DMS 273 treated with DMSO at 0.1 percent for 48 hours (cell line): ENCODE measurements around the gene LY9.

ENCODE experiments used
- DNase-seq: peaks from one replicate; lab custom pipeline; 2025; lab: John Stamatoyannopoulos, UW

The LY9 gene

DNA sequence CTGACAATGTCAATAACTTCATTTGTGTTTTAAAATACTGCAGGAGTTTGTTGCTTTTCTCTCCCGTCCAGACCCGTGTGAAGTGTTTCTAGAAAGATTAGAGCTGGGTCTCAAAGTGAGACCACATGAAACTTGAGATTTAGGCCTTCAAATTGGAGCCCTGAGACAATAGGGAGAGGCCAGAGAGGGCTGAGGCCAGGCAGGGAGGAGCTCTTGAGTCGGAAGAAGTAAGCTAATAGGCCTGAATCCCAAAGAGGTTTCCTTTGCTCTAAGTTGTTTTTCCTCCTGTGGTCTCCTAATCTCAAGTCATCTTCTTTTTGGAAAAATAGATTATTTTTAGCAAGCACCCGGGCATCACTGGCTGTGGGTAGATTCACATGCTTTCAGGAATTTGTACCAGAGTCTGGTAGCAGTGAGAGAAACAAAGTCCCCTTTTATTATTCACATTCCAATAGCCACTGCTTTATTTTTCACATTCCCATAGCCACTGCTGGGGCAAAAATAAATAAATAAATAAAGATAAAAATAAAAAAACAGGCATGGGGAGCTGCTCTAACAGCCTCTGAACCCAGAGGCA, 41.1 kb downstream of the LY9 start:
- DNase-seq: no peak

DNA sequence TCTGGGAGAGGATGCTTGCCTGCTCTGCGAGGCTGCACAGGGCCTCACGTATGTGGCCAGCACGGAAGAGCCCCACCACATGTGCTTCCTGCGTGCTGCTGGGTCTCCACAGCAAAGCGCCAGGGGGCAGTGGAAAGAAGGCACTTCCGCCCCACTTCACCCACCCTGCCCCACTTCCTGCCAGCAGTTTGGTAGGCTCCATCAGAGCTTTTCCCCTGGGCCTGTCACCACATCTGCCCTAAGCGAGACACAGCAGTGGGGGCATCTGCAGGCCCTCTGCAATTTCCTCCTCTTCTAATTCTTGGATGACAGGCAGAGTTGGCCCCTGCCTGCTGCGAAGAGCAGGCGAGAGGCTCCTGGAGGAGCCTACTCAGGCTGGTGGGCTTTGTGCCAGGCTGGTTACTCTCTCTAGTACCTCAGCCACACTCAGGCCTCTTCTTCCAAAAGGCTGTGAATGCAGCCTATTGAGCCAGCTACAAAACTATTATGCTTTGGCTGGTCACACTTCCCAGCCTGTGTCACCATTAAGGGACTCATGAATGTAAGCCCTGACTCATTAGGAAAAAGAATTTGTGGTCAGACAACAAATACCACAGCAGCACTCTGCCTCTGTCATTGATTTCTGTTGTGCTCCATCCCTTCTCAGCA, 41.7 kb downstream of the LY9 start:
- no peak for DNase-seq

DNA sequence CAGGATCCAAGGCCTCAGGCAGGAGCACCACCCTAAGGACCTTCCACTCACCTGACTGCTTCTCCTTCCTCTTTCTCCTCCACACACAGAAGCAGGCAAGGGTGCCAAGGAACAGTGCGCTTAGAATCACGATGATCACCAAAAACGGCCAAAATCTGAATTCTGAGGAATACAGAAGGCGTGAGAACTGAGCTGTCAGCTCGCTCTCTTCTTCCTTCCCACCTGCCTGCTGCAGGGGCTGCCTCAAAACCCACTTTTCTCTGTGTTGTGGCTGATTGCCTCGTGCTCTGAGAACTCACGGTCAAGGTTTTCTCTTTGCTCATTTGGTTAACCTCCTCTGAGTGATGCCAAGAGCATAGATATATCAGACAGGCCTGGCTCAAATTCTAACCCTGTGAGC, 42.9 kb downstream of the LY9 start:
- no peak for DNase-seq

DNA sequence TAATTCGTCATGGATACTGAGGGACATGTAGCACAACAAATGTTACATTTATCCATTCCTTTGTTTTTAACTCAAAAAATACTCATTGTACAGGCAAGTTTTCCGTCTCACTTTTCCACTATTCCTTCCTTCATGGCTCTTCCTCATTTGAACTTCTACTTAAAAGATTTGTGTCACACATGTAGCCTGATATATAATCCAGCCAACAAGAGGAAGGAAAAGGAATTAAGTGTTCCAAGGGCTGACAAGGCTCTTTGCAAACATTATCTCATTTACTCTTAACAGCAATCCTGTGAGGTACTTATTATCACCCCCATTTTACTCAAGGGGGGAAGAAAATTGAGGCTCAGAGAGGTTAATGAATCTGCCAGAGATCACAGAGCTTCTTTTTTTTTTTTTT, 43.8 kb downstream of the LY9 start:
- no peak for DNase-seq

DNA sequence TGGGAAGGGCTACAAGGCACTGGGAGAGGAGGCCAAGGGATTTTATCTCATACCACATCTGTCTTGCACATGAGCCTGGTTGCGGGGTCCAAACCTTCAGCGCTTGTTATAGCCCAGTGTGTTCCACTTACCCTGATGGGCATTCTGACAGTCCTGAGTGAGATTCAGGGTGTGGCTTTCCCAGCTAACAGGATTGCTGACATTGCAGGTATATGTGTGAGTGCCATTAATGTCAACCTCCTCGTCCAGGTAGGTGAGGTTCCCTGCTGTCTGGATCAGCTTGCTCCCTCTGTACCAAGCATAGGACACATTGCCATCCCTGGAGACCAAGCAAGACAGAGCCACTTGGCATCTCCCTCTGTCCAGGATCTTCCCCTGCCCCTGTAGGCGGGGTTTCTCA, 45.1 kb downstream of the LY9 start:
- DNase-seq: no peak

DNA sequence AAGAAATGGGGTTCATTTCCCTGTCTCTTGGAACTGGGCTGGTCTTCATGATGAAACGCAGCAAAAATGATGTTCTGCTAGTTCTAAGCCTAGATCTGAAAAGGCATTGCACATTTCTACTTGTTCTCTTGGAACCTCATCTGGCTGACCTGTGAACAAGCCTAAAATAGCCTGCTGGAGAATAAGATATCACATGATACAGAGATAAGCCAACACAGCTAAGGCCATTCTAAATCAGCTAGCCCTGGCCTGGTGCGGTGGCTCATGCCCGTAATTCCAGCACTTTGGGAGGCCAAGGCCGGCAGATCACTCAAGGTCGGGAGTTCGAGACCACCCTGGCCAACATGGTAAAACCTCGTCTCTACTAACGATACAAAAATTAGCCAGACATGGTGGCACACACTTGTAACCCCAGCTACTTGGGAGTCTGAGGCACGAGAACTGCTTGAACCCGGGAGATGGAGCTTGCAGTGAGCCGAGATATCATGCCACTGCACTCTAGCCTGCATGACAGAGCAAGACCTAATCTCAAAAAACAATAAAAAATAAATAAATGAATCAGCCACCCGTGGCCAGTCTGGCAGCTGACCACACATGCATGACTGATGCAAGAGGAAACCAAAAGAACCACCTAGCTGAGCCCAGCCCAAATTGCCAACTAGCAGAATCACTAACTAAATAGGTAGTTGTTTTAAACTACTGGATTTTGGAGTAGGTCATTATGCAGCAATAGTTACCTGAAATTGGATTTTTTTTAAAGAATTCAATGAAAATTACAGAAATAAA, 48.7 kb downstream of the LY9 start:
- no peak for DNase-seq

DNA sequence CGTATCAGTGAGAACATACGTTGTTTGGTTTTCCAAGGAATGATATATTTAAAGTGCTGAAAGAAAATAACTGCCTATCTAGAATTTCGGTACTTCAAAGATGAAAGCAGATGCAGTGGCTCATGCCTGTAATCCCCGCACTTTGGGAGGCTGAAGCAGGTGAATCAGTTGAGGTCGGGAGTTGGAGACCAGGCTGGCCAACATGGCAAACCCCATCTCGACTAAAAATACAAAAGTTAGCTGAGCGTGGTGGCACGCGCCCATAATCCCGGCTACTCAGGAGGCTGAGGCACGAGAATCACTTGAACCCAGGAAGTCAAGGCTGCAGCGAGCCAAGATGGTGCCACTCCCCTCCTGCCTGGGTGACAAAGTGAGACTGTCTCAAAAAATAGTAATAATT, 50.3 kb downstream of the LY9 start:
- no peak for DNase-seq

DNA sequence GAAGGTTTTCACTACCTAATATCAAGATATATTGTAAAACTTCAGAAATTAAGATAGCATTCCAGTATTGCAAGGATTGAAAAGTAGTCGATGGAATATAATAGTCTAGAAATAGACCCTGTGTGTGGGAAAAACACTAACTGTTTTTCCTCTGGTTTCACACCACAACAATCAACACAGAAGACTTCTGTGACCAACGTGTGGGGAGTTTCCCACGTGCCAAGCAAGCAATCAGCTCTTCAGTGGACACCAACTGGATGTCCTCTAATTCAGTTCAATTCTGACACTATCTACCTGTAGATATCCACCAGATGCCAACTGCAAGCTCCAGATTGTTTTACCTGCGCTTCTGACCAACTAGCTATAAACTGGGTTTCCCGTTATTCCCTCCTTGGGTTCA, 54.6 kb downstream of the LY9 start:
- no peak for DNase-seq

DNA sequence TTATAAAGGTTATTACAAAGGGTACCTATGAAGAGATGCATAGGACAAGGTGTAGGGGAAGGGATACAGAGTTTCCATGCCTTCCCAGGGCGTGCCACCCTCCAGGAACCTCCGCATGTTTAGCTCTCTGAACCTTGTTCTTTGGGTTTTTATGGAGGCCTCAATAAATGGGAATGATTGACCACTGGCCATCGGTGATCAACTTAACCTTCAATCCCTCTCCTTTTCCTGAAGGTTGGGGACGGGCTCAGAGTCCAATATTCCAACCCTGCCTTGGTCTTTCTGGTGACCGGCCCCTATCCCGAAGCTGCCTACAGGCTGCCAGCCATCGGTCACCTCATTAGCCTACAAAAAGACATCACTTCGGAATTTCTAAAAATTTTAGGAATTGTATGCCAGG, 55.0 kb downstream of the LY9 start:
- DNase-seq: no peak

DNA sequence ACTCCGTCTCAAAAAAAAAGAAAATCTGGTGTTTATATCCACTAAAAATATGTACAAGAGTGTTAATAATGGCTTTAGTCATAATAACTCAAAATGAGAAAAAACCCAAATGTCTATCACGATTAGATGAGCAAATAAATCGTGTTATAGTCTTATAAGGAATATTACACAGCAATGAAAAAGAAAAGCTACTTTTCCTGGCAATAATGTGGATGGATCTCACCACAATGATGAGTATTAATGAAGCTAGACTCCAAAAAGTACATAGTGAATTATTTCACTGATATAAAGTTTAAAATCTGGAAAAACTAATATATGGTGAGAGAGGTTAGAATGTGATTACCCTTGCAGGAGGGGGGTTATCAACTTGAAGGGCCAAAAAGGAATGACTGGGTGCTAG, 57.0 kb downstream of the LY9 start:
- no peak for DNase-seq

DNA sequence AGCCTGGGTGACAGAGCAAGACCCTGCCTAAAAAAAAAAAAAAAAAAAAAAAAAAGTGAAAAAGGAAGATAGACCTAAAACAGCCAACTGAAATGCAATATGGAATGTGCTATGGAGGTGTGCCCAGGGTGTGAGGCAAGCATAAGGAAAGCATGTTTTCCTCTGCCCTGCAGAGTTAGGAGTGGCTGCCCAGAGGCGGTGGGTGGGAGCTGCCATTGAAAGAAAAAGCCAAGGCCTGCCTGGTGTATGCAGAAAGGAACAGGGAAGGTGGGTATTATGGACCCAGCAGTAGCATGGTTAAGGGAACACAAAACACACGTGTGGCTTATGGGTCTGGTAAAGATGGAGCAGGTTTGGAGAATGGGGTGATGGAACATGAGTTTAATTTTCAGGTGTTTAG, 57.8 kb downstream of the LY9 start:
- DNase-seq: no peak

DNA sequence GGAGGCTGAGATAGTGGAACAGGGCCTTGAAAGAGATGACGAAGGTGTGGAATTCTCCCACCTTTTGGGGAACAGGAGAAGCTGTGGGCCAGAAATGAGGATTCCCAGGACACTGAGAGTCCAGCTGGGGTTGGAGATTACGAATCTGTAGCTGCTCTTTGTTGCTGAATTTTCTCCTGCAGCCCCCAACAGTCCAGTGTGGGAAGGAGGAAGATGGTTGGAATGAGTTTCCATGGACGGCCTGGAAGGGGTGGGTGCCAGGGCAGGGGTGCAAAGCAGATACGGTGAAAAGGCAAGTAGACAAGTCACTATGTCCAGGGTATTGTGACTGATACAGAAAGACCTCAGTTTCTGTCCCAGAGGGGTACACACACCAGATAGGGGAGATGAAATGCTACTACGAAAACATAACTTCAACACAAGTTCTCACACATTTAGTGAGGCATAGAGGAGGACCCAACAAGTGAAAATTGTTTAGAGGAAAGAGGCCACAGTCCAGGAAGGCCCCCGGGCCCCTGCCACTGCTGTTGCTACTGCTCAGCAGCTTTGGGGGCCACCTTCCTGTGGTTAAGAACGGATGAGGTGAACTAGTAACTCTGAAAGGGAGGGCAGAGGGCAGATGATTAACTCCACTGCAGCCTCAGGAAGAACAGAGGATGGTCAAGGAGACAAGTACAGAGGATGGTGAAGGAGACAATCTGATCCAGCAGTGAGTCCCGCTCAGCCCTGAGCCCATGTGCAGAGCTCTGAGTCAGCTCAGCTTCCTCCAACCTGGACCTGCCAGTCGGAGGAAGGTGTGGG, 59.4 kb downstream of the LY9 start:
- no peak for DNase-seq

DNA sequence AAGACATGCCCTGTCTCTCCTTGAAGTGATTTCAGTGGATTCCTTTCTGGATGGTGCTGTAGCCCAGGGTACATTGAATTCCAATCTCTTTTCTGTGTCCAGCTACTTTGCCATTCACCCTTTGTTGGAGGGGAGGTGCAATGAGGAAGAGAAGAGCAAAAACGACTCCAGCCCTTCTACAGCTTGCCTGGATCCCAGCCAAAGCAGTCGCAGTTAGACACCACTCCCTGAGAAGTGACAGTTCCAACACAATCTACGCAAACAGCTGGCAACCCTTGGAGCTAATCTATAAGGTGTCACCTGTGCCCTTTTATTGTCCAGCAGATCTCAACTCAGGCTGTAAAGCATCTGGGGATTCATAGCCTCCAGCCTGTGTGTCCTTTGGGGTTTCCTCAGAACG, 62.1 kb downstream of the LY9 start:
- no peak for DNase-seq

DNA sequence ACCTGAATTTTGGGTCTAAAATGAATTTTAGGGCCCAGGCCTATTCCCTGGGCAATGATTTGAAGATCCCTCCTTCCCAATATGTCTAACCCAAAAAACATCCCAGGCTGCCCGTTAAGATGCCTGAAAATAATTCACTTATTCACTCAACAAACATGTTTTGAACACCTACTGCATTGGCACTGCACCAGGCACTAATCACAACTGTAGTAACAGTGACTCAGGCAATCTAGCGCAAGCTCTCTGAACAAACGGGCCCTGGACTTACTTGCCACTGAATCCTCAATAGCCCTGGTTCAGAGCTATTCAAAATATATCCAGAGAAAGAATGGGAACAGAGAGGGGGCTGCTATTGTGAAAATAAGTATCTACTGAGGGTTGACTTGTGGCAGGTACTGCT, 62.5 kb downstream of the LY9 start:
- DNase-seq: no peak

DNA sequence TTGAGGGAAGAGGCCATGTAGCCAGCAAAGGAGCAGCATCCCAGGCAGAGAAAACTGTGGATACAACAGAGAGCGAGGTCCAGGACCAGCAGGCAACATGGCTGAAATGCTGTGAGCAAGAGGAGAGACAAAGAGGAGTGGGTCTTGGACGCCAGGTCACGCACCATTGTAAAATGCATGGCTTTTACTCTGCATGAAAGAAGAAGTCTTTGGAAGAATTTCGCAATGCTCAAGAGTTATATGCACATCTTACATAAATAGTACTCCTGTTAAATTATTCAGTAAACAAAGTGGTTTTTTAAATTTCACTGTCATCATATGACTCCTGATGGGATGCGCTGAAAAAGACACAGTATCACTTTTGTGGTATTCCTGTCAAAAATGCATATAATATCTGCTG, 63.2 kb downstream of the LY9 start:
- no peak for DNase-seq

DNA sequence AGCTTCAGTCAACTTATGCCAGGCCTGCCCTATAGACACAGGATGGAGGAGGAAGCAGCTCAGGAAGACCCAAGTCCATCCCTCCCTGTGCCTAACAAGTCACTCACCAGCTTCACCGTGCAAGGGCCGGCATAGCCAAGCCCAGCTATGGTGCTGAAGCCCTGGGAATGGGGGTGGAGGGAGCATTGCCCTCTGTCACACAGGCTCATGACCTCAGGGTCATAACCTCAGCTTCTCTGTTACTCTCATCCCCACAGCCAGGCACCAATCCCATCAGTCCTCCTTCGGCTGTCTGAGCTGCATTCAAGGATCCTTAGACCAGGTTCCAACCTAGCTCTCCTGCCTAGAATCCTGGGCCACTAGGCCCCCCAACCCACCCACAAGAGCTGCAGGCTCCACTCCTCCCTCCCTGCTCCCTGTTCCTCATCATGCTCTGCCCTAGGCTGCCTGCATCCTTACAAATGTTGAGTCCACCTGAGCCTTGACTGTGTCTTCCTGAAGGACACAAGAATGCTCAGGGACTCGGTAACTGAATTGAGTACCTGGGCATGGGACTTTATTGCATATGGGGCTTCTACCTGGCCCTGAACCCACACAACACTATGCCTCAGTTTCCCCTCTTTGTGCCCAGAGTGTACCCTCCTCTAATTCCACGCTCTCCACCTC, 65.0 kb downstream of the LY9 start:
- no peak for DNase-seq

DNA sequence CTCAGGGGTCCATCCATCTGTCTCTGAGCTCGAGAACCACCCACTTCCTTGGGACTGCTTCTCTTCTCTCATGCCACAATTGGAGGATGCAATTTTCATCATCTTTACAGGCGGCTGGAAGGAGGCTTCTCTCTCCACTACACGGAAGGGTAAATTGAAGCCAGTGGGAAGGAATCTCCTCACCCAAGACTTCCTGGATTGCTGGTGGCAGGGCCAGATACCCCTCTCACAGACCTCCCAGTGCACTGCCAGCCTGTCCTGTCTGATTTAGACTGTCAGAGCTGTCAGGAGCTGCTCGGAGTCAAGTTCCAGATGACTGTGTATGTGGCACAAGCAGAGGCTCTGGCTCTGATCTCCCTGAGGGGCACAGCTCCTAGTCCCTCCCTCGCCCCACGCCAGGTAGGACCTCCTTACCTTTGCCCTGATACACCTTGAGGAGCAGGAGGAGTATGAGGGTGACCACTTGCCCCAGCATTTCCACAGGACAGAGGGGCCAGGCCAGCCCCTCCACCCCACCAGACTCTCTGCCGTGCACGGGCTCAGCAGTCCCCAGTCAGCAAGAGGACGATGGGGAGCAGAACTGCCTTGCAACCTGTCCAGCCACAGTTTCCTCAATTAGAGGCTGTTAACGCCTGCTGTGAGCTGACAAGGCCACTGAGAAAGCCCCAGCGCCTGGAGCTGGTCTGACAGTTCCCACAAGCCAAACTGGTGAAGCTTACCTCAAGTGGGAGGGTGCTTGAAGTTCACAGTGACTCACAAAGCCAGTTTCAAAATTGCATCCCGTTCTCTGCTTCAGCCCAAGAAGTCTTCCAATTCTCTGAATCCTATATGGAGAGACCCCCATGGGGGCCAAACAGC, 66.5 kb downstream of the LY9 start, which contains the start of gene CD244:
Gene CD244 (minus strand): TSS at position 685 of the 858 bp plus-strand sequence. CDS start 210 bp downstream, at position 475.
- no peak for DNase-seq

DNA sequence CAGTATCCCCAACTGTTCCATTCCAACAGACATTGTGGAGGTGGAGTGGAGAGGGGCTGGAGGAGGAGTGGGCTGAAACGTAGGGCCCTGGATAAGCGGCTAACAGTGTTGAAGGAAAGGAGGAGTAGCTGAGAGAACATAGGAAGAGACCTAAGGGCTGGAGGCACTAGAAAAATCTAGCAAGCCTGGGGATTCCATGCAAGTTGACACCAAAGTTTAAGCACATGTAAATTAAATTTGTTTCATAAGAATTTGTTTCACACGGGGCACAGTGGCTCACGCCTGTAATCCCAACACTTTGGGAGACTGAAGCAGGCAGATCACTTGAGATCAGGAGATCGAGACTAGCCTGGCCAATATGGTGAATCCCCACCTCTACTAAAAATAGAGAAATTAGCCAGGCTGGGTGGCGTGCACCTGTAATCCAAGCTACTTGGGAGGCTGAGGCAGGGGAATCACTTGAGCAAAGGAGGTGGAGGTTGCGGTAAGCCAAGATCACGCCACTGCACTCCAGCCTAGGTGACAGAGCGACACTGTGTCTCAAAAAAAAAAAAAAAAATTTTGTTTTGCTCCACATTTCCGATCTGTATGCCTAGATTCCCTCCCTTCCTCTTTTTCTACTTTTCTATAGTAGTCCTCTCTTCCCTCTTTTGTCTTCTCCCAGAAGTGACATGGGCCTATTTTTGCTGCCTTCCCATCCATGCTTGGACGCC, 67.2 kb downstream of the LY9 start:
- DNase-seq: no peak

DNA sequence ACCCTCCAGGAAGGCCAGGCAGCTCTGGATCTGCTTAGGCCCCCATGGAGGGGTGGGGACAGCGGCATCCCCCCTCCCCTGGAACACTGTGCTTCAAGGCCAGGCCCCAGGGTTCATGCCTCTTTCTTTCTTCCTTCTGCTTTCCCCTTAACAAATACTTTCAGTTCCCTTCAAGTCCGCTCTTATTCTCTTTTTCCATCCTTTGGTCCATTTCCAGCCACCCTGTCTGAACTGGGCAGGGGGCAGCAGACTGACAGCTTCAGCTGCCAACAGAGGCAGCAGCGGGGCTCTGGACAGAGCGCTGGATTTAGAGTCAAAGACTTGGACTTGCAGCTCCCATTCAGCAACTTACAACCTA, 67.8 kb downstream of the LY9 start:
- DNase-seq: no peak

DNA sequence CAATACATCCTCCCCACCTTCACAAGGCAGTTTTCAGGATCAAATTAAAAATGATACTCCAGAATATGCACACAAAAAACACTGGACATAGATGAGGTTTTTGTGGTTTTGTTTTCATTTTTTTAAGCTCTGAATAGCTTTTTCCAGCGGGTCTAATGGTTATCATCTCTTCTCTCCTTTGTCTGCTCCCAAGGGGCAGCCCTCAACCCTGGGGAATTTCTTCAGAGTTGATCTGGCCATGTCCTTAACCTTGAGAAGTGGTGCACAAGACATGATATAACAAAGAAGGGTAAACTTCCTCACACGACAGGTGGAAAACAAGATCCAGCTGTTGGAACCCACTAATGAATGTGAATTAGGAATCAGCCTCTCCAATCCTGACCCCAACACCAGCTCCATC, 68.2 kb downstream of the LY9 start:
- no peak for DNase-seq

DNA sequence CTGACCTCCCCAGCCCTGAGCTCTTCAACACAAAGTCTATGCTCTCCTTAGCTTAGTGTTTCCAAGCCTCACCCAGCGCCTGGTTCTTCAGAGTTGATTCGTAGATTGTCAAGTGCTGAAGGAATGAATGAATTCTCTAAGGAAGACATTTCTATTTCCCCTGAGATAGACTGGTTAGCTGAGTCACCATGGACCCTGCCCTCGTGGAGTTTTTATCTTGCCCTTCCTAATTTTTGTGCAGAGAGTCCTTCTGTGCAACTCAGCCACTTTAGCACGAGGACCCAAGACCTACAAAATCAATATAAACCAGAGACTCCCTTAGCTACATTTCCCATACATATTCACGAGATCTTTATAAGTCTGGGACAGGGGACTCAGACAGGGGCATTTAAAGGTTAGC, 69.4 kb downstream of the LY9 start:
- no peak for DNase-seq
